GM18861 (cell line): ENCODE results near the gene NR3C2.
"Not testable (repeated sequence)": the region's sequence is repeated elsewhere in the genome, so short reads cannot be mapped to it uniquely, and the experiment has no call there.

Experiments used
- ATAC-seq: cut with Tn5 transposase; IDR thresholded peaks from one replicate; pipeline ENCODE4 v1.9.1; 2021; ENCODE audit not compliant: unreplicated experiment

Gene NR3C2

GRCh38 chr4:148116264-148116663 is 325.9 kb downstream of the NR3C2 start:
- ATAC-seq = no peak

- ATAC-seq = no peak
These were observed 327.8 kb downstream of the NR3C2 start for GRCh38 chr4:148114436-148114835.

DNA sequence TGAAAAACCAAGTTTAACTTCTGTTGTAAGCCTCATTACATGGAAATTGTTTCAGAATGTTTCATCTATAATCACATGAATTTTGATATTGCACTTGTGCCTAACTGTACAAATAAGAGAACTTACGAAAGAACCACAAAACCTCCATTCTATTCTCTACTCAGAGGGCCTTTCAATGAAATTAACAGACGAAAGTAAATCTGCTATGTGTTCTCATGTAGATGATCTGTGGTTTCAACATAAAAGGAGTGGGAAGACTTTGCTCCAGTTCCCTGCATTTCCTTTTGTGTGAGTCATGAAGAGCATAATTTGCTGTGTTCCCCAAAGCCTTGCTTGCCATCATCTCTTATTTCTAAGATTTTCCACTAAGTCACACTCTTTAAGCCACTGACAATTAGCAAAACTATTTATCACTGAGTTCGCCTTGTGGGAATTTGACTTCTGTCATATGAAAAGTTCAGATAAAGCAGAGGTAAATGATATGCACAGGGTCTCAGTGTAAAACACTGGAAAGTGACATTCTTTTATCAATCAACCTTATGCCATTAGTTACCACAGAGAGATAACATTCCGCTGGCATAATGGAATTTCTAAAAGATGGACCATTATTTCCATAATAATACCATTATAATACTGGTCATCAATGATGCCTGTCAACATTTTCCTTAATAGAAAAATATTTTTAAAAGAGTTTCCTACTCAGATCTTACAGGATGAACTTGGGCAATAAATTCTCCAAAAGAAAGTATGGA is 329.8 kb downstream of the NR3C2 start:
- ATAC-seq = no peak

DNA sequence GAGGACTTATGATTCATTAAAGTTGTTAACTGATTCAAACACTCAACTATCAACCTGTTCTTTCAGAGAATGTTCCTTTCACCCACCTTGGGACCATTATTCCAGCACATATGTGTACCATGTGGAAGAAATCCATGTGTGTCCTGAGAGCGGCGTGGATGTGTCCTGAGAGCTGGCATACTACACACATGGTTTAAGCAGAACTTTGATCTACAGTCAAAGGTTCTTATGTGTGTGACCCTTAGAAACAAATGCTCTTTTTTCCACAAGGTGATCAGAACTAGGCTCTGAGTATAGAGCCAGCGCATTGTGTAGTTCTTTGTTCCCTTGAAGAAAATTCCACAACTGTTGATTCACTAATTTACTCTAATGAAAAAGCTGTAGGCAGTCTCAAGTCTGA is 332.0 kb downstream of the NR3C2 start:
- no peak for ATAC-seq

DNA sequence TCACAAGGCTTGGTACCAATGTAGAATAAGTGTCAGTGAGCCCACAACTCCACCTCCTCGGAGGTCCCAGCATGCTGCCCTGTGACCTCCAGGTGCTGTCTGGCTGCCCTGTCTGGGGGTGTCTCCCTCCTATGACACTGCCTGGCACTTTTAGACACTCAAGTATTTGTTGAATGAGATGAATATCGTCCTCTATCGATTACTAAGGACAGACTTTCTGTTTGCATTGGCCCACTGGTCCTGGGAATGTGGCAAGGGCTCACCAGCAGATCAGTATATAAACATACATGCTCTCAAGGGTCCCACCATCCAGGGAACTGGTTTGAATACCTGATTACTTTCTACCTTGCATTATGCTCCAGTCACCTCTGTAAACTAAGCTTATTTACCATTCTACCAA is 333.0 kb downstream of the NR3C2 start:
- no peak for ATAC-seq

GRCh38 chr4:148108766-148109165 is 333.4 kb downstream of the NR3C2 start:
- no peak for ATAC-seq

- no peak for ATAC-seq
These were observed 338.4 kb downstream of the NR3C2 start for GRCh38 chr4:148103597-148104355.

GRCh38 chr4:148101790-148102189 is 340.4 kb downstream of the NR3C2 start:
- ATAC-seq = no peak

- ATAC-seq = no peak
These were observed 341.0 kb downstream of the NR3C2 start for GRCh38 chr4:148101235-148101634.

GRCh38 chr4:148097801-148098200 is 344.4 kb downstream of the NR3C2 start:
- ATAC-seq = no peak

- ATAC-seq = no peak
These were observed 346.8 kb downstream of the NR3C2 start for GRCh38 chr4:148095346-148095923.

- no peak for ATAC-seq
These were observed 348.1 kb downstream of the NR3C2 start for GRCh38 chr4:148094149-148094548.

GRCh38 chr4:148093065-148093464 is 349.1 kb downstream of the NR3C2 start:
- no peak for ATAC-seq

DNA sequence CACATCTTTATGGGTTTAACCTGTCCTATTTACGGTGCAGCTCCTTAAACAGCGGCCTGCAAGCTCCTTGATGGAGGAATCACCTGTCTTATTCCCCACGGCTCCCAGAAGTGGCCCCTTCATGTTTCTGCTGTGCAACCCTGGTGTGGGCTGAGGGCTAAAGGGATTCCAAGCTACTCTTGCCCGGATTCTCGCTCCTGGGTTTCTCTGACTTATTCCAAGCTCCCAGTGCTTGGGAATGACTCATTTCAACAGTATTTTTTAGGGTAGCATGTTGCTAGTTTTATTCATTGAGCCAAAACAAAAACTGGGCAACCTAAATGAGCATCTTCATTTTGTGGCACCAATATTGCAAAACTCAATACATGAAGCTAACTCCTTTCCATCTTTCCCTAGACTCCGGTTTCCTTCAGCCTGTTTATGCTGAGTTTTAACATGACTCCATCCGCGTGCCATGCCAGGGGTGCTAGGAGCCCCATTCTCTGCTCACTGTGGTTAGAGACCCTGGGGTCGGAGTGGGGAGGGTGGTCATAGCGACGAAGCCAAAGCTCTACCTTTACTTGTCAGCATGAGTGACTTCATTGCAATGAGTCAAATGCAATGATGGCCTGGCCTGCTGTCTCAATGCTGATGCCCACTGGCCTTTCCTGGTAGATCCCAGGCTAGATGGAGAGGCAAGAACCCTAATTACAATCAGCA is 349.7 kb downstream of the NR3C2 start:
- ATAC-seq = no peak

DNA sequence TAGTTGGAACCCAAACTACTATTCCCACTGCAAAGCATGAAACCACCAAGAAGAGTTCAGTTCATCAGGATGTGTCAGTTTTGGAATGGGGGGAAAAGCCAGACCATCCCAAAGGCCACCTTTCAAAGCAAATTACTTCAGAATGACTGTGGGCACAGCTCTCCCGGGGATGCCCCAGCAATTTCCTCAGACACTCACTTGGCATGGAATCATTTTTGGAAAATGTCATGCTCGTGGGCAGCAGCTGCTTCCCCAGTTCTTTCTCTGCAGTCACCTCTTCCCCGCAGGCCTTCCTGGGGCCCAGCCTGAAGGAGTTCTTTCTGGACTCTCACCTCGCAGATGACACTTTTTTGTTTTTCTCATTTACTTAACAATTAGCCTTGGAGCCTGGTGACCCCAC is 350.3 kb downstream of the NR3C2 start:
- no peak for ATAC-seq

GRCh38 chr4:148090503-148091476 is 351.4 kb downstream of the NR3C2 start:
- ATAC-seq = no peak

GRCh38 chr4:148090029-148090428 is 352.2 kb downstream of the NR3C2 start:
- no peak for ATAC-seq

GRCh38 chr4:148089624-148090023 is 352.6 kb downstream of the NR3C2 start:
- no peak for ATAC-seq

DNA sequence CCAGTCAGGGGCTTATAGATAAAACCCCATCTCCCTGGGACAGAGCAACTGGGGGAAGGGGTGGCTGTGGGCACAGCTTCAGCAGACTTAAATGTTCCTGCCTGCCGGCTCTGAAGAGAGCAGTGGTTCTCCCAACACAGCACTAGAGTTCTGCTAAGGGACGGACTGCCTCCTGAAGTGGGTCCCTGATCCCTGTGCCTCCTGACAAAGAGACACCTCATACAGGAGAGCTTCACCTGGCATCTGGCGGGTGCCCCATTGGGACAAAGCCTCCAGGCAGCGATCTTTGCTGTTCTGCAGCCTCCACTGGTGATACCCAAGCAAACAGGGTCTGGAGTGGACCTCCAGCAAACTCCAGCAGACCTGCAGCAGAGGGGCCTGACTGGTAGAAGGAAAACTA is 359.1 kb downstream of the NR3C2 start:
- not testable (repeated sequence) for ATAC-seq

- no peak for ATAC-seq
These were observed 360.5 kb downstream of the NR3C2 start for GRCh38 chr4:148081745-148082144.
